Measurements from ENCODE around the gene MOB1A.
"Not testable (repeated sequence)": the region's sequence is repeated elsewhere in the genome, so short reads cannot be mapped to it uniquely, and the experiment has no call there.

Gene MOB1A

DNA sequence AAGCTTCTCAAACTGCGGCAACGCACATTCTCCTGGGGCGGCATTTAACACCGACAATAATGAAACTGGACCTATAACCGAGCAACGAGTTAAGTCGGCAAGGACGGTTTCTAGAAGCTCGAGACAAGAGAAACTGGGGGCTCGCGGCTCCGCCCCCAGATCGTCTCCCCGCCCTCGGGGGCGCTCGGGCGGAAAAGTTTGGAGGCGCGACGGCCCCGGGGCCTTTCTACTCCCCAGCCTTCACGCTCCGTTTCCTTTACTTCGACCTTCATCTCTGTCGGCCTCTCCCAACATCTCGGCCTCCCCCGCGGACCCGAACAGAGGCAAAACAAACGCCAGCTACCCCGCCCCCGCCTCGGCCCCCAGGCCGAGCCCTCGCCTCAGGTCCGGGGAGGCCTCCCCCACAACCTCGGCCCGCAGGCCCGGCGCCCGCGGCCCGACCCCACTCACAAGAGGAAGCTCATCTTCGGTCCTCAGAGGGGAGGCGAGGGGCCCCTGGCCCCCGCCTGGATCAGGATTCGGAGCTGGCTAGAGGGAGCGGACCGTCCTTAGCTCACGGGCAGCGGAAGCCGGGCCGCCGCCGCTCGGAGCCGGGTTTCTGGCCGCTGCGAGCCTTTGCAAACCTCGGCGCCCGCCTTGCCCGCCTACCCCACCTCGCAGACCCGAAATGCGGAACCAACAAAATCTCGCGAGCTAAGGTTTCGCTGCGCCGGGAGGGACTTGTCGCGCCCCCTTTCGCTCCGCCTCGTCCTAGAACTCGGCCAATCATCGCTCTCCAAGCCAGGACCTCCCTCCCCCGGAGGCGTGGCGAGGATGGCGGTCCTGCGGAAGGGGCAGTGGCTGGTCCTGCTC is at the start of gene MOB1A:
TSS of gene MOB1A (minus strand) at position 669 of the 852 bp plus-strand sequence. CDS start at position 464, 205 bp downstream.
- peak; percentile 99 for DNase-seq

DNA sequence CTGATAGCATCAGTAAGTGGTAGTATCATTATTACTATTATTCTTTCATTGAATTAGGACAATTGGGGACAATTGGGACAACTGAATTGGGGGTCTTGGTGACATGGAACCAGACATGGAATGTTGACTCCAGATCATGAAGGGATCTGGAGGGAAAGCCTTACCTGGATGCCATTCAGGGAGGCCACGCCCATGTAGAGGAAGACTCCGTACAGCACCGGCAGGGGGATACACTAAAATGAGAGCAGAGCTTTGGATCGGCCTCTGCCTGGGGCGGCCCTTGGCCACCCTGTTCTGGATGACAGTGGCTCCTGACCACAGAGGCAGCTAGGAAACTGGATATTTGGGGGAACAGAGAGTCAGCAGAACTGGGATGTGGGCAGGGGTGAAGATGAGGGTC is 49.0 kb upstream of the MOB1A start:
- no peak for DNase-seq

DNA sequence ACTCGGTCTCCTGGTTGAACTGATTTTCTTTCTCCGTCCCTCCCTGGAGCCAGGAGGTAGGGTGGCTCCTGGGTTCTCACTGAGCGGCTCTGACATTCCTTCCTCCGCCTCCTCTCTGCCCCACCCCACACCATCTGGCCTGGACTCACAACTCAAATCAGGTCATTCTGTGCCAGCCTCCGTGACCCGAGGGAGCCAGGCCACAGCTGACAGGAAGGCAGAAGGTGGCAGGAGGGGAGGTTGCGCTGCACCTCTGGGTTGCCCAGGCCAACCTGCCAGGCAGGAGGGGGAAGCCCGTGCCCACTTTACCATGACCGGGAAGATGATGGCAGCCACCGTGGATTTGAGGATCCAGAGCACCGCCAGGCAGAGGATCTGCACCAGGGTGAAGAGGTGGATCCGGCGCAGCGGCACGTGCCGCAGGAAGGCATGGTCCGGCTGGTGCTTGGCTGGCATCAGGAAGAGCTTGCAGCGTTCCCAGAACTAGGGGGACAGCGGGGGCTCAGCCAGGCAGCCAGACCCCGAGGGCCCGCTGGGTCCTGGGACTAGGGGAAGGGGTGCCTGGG is 48.1 kb upstream of the MOB1A start:
- no peak for DNase-seq

DNA sequence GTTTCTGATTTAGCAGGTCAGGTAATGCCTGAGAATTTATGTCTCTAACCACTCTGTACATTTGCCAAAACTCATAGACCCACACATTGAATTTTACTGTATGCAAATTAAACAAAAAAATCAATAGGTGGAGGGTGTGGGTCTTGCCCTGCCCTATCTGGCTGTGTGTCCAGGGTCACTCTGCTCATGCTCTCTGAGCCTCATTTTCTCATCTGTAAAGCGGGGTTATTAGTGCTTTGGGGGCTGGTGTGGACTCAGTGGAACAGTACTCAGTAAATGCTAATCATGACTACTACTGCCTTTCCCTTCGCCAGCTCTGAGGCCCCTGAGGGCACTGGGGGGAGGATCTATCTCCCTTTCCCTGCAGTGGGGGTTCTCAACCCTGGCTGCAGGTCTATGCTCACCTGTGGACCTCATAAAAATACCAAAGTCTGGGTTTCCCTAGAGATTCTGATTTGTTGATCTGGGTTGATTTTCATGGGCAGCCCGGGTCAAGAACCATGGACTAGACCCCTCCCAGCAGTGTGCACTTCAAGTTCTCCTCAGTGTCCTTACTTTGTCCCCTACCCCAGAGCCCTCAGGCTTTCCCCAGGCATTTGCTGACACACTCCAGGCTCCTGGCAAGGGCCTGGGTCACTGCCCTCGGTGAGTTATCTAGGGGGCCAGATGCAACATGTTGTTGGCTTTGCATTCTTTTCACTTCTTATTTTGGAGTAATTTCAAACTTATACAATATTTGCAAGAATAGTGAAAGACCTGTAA is 47.2 kb upstream of the MOB1A start:
- DNase-seq: no peak

DNA sequence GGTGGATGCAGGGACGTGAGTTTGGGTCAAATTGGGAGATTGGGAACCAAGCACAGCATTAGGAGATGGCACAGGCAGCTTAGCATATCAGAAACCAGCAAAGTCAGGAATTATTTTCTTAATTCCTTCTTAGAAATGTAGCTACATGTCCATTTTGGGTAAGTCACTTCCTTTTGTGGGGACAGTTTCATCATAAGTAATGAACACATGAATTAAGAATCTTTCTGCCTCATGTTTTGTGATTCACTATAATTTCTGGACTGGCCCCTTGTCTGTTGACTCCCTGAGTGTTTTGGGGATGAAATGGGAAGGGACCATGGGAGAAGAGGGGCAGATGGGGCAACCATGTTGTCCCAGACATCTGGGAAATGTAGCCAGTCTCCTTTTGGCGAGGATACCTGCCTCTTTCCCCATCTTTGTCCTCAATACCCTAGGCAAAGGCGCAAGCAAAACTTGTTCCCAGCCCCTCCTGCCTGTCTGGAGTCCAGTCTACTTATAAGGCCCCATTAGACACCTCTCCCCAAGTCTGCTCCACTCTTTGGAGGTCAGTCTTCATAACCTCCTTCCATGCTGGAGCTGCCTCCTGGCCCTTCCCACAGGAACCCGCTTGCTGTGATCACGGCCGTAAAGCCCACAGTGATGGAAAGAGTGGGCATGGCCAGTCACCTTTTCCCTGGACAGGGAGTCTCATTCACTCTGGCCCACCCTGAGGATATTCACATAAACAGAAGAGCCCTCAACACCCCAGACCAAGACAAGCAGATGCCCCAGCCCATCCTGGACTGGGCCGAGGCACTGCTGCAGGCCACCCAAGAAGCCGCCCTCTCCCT is 45.5 kb upstream of the MOB1A start:
- no peak for DNase-seq

DNA sequence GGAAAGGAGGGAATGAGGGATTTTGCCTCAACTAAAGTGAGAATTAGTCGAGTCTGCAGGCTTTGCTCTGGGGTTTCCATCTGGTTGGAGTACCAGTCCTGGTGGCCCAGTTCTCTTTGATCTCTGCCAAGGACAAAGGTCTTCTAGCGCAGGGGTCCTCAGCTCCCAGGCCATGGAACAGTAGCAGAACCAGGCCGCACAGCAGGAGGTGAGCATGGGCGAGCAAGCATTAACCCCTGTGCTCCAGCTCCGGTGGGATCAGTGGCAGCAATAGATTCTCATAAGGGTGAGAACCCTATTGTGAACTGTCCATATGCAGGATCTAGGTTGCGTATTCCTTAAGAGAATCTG is 43.6 kb upstream of the MOB1A start:
- DNase-seq: no peak

DNA sequence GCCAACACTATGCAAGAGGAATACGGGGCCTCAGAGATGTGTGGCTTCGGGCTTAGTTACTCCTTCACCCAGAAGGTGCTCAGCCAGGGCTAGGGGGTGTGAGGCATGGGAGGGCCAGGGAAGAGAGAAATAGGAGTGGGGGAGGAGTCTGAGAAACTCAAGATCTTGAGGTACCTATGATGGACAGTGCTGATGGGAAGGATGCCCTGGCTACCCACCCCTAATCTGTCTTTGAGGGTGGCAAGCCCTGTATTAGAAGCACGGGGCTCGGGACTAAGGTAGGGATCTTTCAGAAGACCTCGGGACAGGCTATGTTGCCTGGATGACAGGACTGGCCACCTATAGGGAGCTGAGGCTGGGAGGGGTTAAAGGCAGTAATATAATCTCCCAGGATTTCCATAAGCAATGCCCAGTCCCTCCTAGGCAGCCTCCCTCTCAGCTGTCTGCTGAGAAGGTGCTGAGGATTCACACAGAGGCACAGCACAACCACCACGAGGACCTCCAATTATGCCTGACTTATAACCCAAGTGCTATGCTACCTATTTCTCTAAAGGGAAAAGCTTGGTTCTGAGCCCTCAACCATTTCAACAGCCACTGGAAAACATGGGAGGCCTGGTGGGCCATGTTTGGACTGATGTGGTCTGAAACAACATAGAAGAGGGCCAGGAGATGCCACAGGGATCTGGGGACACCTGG is 43.1 kb upstream of the MOB1A start:
- no peak for DNase-seq

DNA sequence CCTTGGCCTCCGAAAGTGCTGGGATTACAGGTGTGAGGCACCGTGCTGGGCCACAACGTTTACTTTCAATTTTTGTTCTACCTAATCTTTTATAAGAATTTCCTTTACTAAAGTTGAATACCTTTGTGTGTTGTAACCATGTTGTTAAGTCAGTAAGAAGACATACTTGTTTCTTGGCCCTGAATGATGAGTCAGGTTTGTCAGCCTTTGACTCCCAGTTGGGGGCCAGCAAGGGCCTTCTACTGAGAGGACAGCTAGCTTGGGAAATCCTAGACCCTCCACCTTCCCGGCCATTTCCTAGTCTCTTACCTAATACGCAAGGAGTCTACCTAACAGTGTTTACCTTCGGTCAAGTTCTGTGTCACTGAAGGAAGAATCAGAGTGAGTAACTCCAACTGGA is 42.4 kb upstream of the MOB1A start:
- DNase-seq: no peak

DNA sequence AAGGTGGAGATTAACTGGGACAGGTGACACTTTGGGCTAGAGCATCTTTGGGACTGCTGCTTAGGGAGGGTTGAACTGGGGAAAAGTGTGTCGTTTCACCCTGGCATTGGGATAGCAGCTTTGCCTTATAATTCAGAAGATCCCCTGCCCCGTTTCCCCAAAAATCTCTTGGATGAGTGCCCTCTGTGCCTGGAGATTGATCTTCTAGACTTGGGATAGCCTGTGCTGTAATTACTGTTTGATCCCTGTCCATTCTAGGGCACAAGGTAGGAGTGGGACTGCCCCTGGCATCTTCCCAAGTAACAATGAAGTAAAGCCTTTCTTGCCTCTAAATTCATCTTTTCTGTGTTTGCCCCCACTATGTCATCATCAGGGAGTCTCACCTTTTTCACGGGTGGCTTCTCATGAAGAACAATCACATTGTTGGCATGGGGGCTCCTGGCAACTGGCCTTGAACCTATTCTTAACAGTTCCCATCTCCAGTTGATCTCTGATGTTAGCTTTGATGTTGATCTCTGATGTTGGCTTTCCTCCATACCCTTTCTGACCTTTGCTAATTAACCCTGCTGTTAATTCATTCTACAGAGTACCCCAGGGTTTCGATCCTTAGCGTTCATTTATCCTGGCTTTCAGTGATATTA is 41.3 kb upstream of the MOB1A start:
- DNase-seq: no peak

DNA sequence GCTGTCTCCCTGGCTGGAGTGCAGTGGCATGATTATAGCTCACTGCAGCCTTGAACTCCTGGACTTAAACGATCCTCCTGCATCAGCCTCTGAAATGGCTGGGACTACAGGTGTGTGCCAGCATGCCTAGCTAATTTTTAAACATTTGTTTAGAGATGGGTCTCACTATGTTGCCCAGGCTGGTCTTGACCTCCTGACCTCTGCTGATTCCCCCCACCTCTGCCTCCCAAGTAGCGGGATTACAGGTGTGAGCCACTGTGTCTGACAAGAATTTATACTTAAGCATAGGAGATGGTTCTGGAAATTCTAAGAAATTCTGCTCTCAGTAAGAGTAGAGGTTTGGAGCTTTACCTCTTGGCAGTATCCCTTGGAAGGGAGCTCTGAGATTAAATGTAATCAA is 38.0 kb upstream of the MOB1A start:
- DNase-seq: no peak

DNA sequence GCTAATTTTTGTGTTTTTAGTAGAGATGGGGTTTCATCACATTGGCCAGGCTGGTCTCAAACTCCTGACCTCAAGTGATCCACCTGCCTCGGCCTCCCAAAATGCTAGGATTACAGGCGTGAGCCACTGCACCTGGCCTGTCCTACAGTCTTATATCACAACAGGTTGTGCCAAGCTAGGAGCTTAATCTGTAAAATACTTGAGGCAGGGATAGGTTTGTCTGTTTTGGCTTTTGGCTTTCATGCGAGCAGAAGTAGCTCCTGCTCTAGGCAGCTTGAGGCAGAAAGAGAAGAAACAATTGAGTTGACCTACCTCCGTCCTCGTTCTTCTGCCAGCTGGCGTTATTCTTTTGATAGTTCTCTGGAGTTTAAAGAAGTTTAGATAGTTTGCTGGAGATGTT is 37.1 kb upstream of the MOB1A start:
- not testable (repeated sequence) for DNase-seq

DNA sequence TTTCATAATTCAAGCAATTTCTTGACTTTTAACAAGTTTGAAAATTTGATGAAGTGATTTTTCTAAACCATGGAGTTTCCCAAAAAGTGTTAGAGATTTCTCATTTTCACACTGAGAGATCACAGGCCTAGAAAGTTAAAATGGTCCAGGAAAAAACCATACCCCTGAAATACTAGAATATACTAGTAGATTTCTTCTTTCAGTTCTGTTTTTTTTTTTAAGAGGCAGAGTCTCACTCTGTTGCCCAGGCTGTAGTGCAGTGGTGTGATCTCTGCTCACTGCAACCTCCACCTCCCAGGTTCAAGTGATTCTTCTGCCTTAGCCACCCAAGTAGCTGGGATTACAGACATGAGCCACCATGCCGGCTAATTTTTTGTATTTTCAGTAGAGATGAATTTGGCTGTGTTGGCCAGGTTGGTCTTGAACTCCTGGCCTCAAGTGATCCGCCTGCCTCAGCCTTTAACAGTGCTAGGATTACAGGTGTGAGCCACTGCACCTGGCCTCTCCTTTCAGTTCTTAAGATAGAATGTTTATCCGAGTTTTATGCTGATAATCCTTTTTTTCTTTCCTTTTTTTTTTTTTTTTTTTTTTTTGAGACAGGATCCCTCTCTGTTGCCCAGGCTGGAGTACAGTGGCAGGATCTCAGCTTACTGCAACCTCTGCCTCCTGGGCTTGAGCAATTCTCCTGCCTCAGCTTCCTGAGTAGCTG is 34.2 kb upstream of the MOB1A start:
- no peak for DNase-seq

DNA sequence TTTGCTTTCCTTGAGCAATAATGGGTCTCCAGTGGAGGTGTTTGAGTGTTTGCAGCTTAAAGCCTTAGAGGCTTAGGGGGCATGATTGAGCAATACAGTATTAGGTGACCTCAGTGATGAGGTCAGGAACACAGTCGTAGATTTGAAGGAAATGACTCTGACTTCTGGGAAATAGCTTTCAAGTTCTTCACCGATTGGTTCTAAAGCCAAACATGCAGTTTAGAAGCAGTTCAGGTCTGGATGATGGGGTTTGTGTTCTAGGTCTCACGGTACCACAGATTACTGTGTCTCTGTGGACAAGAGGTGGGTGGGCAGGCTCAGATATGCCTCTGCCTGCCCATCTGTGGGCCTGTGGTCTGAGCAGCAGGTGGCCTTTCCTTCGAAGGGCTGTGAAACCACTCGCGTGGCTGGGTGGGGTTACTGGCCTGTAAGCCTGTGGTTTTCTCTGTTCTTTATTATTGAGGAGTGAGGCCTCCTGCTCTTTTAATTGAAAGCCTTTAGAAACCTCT is 27.6 kb upstream of the MOB1A start:
- DNase-seq: no peak

DNA sequence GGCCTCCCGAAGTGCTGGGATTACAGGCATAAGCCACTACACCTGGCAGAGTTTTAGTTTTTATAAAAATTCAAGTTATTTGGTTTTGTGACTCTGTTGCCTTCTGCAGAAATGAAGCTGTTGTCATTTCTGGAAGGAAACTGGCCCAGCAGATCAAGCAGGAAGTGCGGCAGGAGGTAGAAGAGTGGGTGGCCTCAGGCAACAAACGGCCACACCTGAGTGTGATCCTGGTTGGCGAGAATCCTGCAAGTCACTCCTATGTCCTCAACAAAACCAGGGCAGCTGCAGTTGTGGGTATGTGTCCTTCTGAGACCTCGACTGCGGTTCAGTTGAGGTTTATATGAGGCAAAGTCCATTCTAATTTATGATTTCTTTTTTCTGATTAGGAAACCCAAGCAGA is 26.9 kb upstream of the MOB1A start:
- no peak for DNase-seq

DNA sequence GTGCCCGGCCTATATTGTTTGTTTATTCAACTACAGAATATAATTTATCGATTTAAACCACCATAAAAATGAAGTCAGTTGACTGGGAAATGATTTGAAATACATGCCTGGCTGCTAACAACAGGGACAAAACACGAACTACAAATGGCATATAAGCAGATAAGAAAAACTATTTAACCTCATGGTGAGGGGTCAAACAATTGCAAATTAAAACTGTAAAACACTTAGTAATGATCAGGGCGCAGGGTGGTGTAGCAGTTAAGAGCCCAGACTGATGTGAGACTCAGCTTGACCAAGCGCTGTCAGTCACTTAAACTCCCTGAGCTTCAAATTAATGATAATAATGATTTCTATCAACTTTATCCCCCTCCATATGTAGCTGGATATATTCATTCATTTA is 26.4 kb upstream of the MOB1A start:
- DNase-seq: no peak

DNA sequence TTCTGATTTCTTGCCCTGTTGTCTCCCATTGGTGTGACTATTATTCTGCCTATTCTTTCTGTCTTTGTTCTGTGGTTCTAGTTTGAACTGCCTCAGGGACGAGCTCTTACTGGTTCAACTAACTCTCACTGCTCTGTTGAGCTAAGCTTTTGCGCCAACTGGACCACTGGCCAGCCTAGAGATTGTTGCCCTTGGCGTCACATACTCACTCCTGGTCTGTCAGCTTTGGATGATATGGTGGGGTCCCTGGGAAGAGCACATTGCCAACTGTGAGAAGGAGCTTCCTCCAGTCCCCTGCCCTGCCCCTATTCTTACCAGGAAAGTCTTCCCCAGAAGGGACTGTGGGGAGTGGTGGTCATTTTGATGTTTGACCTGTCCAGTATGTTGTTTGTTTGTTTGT is 25.8 kb upstream of the MOB1A start:
- DNase-seq: no peak

DNA sequence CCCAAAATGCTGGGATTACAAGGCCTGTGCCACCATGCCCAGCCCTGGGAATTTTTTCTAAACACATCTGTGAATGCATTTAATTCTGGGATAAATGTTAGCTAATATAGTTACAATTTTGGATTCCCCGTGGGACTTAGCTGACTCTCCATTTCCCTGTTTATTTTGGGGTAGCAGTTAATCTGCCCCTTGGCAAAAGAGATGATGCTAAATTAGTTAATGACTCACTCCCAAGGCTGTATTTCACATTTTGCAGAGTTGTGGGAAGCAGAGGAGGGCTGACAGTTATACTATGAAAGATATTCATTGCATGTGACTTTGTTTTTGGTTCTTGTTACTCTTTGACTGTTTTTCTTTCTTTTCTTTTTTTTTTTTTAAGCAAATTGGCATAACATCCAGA is 22.9 kb upstream of the MOB1A start:
- DNase-seq: no peak

DNA sequence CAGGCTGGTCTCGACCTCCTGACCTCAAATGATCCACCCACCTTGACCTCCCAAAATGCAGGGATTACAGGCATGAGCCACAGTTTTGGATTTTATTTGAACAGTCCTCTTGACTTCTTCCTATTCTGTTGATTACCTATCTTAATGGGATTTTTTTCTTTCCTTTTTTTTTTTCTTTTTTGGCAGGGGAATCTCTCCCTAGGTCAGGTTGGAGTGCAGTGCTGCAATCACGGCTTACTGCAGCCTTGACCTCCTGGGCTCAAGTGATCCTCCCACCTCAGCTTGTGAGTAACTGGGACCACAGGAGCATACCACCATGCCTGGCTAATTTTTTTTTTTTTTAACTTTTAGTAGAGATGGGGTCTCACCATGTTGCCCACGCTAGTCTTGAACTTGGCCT is 22.5 kb upstream of the MOB1A start:
- DNase-seq: no peak

DNA sequence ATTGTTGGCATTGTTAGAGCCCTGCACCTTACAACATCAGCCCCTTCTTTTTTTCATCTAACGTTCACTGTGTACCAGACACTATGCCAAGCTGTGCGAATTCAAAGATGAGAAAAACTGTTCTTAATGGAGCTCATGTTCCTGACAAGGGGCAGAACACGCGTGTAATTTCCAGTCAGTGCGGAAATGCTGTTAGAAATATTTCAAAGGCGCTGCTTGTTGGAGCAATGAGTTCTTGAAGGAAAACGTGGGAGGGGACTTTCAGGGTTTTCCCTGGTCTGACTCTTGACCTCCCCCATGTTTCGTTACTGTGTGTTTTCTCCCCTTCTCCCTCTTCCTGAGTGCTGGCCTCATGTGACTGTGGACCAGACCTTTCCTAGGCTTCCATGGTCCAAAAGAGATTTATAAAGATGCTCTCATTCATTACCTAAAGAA is 21.2 kb upstream of the MOB1A start:
- DNase-seq: no peak

DNA sequence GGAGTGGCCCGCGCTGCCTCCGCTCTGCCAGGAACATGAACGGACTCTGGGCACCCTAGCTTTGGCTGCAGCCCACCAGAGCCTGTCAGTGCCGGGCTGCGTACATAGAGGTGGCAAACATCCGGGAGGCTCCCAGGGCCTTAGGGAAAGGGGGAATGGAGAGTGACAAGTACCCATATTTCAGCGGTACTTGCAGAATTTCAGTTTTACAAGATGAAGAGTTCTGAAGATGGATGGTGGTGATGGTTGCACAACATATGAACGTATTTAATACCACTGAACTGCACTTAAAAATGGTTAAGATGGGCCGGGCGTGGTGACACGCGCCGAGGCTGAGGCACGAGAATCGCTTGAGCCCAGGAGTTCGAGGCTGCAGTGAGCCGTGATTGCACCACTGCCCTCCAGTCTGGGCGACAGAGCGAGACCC is 20.6 kb upstream of the MOB1A start:
- no peak for DNase-seq

All from NCI-H146 (cell line).